ENCODE measurements around the gene HDDC3. TPM values are rescaled to one million over a fixed set of nuclear protein-coding genes. Genes with fewer than 3 reads are reported as not detected.

The HDDC3 gene
- total and polyA plus RNA-seq, 2 experiments from 2014 or later, result 9.7 to 11.1 TPM

DNA sequence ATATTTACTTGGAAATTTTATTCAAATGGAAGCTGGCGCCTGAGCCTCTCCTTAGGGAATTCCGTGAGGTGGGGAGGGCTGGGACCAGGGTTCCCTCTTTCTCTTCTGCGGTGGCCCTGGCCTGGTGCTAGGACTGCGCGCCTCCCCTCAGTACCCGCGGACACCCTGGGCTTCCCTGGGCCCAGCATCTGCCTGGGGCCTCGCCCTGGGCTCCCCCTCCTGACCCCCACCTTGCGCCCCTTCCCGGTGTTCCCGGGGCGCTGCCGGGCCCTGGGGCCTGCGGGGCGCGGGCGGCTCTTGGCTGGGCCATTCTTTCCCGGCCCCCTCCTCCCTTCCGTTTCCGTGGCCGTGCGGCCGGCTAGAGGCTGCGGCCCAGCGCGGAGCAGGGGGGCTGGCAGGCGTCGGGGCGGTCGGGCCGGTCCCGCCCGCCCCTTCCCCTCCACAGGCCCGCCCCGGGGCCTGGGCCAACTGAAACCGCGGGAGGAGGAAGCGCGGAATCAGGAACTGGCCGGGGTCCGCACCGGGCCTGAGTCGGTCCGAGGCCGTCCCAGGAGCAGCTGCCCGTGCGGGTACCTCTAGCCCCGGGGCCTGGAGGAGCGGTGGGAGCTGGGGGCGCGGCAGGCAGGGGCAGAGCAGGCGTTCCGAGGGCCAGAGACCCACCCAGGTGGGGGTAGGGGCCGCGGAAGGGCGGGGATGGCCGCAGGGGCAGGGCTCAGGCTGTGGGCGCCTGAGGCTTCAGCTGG, 48.2 kb downstream of the HDDC3 start, which contains the start of gene FES:
FES (plus strand) TSS at position 529 of the 743 bp plus-strand sequence. CDS start 542 bp downstream, outside the sequence.
- peaks cover 4% of the 10 kb centered on the region; the same call in 1 of the 2 replicates for H3K4me1 ChIP-seq (ENCODE audit: insufficient read depth)
- peak within 1 kb of the TSS; percentile 85 for H3K9ac ChIP-seq
- peak within 1 kb of the TSS; percentile 65 for H3K4me3 ChIP-seq
- in situ Hi-C loops (cut with MboI), result loop anchor here (10.0 to 25.0 kb wide), 2 partner anchors 229 to 572 kb away; no protein-coding TSS in a partner anchor
- no peaks in the 10 kb centered on the region for H3K79me2 ChIP-seq (ENCODE audit: insufficient read depth)
- WGBS, 2 experiments (ENCODE audit: low coverage in 1 of 2, low lambda C conversion rate in 2 of 2, missing lambda C conversion rate in 2 of 2), result 4 to 8% methylated on average over 18 to 50 of the region's 58 CpGs
- H2AFZ ChIP-seq, result peak within 1 kb of the TSS; percentile 91
- no peaks in the 10 kb centered on the region for H3K36me3 ChIP-seq (ENCODE audit: low read depth)
- H3K27ac ChIP-seq, result 0 out of 2 replicates have a peak within 1 kb of the TSS, but pooled peaks have one; percentile 26
- no peaks in the 10 kb centered on the region for H4K20me1 ChIP-seq (ENCODE audit: insufficient read depth)
- H3K9me2 ChIP-seq (ENCODE audit: insufficient read depth), result no peaks in the 10 kb centered on the region
- peak; percentile 53 for DNase-seq
- H3F3A ChIP-seq (ENCODE audit: insufficient read depth), result peaks cover 6% of the 10 kb centered on the region; the same call in 1 of the 2 replicates
- no peaks in the 10 kb centered on the region for H3K27me3 ChIP-seq (replicated peaks; ENCODE audit: insufficient read depth)
- TF ChIP-seq EZH2phosphoT487 (IDR thresholded peaks at IDR 0.05; ENCODE audit: insufficient read depth, low read depth) (no peak), EZH2 (IDR thresholded peaks at IDR 0.05; ENCODE audit: insufficient read depth, poor library complexity, severe bottlenecking) (no peak)
- H3K9me3 ChIP-seq (ENCODE audit: low read depth), result no peaks in the 10 kb centered on the region
- peak within 1 kb of the TSS; percentile 69 for H3K4me2 ChIP-seq (ENCODE audit: unreplicated experiment)

DNA sequence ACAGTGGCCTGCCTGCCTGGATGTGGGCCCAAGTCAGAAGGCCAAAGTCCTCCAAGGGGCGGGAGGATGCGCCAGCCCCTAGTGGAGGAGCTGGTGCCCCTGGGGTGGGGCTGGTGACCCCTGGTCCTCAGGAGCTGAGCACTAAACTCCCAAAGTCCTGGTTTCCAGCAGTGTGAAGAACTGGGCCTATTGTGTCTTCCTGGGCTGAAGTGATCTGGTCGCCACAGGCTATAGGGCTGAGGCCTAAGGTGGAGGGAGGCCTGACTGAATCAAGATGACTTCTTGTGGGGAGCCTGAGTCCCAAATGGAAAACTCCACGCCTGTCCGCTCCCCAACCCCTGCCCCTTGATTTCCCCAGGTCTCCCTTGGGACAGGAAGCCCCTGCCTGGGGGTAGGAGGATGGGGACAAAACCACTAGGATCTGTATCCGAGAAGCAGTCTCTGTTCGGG, 48.8 kb downstream of the HDDC3 start:
- H3K4me2 ChIP-seq (ENCODE audit: unreplicated experiment), result peak overlapping the region; percentile 69
- 0 out of 2 replicates have a peak, but pooled peaks cover 1% of the 10 kb centered on the region for H3K36me3 ChIP-seq (ENCODE audit: low read depth)
- no peak for TF ChIP-seq EZH2 (IDR thresholded peaks at IDR 0.05; ENCODE audit: insufficient read depth, poor library complexity, severe bottlenecking)
- no peak for TF ChIP-seq EZH2phosphoT487 (IDR thresholded peaks at IDR 0.05; ENCODE audit: insufficient read depth, low read depth)
- no peaks in the 10 kb centered on the region for H3K9me2 ChIP-seq (ENCODE audit: insufficient read depth)
- WGBS, 2 experiments (ENCODE audit: low coverage in 1 of 2, low lambda C conversion rate in 2 of 2, missing lambda C conversion rate in 2 of 2), result 64 to 65% methylated on average over 7 of the region's 7 CpGs
- H2AFZ ChIP-seq, result peak overlapping the region; percentile 91
- H3K9ac ChIP-seq, result peak overlapping the region; percentile 85
- H3K4me3 ChIP-seq, result peak overlapping the region; percentile 65; the same call in 1 of the 2 replicates
- peaks cover 4% of the 10 kb centered on the region; the same call in 1 of the 2 replicates for H3K4me1 ChIP-seq (ENCODE audit: insufficient read depth)
- no peaks in the 10 kb centered on the region for H3K27me3 ChIP-seq (replicated peaks; ENCODE audit: insufficient read depth)
- H3K9me3 ChIP-seq (ENCODE audit: low read depth), result no peaks in the 10 kb centered on the region
- in situ Hi-C loops (cut with MboI), result loop anchor here (10.0 to 25.0 kb wide), 2 partner anchors 229 to 571 kb away; no protein-coding TSS in a partner anchor
- H4K20me1 ChIP-seq (ENCODE audit: insufficient read depth), result no peaks in the 10 kb centered on the region
- H3K27ac ChIP-seq, result 0 out of 2 replicates have a peak overlapping the region, but pooled peaks have one; percentile 26
- peaks cover 6% of the 10 kb centered on the region; the same call in 1 of the 2 replicates for H3F3A ChIP-seq (ENCODE audit: insufficient read depth)
- H3K79me2 ChIP-seq (ENCODE audit: insufficient read depth), result no peaks in the 10 kb centered on the region
- DNase-seq, result peak; percentile 39

DNA sequence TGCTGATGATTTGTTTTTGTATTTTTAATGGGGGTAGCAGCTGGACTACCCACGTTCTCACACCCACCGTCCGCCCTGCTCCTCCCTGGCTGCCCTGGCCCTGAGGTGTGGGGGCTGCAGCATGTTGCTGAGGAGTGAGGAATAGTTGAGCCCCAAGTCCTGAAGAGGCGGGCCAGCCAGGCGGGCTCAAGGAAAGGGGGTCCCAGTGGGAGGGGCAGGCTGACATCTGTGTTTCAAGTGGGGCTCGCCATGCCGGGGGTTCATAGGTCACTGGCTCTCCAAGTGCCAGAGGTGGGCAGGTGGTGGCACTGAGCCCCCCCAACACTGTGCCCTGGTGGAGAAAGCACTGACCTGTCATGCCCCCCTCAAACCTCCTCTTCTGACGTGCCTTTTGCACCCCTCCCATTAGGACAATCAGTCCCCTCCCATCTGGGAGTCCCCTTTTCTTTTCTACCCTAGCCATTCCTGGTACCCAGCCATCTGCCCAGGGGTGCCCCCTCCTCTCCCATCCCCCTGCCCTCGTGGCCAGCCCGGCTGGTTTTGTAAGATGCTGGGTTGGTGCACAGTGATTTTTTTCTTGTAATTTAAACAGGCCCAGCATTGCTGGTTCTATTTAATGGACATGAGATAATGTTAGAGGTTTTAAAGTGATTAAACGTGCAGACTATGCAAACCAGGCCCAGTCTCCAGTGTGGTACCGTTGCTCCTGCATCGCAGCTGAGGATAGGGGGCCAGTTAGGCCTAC, 49.4 kb downstream of the HDDC3 start:
- WGBS, 2 experiments (ENCODE audit: low coverage in 1 of 2, low lambda C conversion rate in 2 of 2, missing lambda C conversion rate in 2 of 2), result 78 to 87% methylated on average over 12 to 13 of the region's 13 CpGs
- H3K9me2 ChIP-seq (ENCODE audit: insufficient read depth), result no peaks in the 10 kb centered on the region
- H3K27ac ChIP-seq, result no peak overlapping the region

More for the DNA sequence above, 49.4 kb downstream of the HDDC3 start:
- Histone ChIP-seq H2AFZ (no peak overlapping the region), H3K9ac (peak overlapping the region; percentile 85), H3K4me2 (ENCODE audit: unreplicated experiment) (no peak overlapping the region), H3K79me2 (ENCODE audit: insufficient read depth) (no peaks in the 10 kb centered on the region), H3F3A (ENCODE audit: insufficient read depth) (peaks cover 6% of the 10 kb centered on the region; the same call in 1 of the 2 replicates), H3K4me3 (no peak overlapping the region), H3K36me3 (ENCODE audit: low read depth) (0 out of 2 replicates have a peak, but pooled peaks cover 5% of the 10 kb centered on the region), H3K4me1 (ENCODE audit: insufficient read depth) (peaks cover 4% of the 10 kb centered on the region; the same call in 1 of the 2 replicates), H4K20me1 (ENCODE audit: insufficient read depth) (no peaks in the 10 kb centered on the region), H3K27me3 (replicated peaks; ENCODE audit: insufficient read depth) (no peaks in the 10 kb centered on the region), H3K9me3 (ENCODE audit: low read depth) (no peaks in the 10 kb centered on the region)
- in situ Hi-C loops (cut with MboI), result loop anchor here (10.0 to 25.0 kb wide), 2 partner anchors 228 to 571 kb away; no protein-coding TSS in a partner anchor
- TF ChIP-seq EZH2 (IDR thresholded peaks at IDR 0.05; ENCODE audit: insufficient read depth, poor library complexity, severe bottlenecking), result no peak
- TF ChIP-seq EZH2phosphoT487 (IDR thresholded peaks at IDR 0.05; ENCODE audit: insufficient read depth, low read depth), result no peak
- no peak for DNase-seq
